ENCODE measurements around the gene WNK3.
"Not testable (repeated sequence)": the region's sequence is repeated elsewhere in the genome, so short reads cannot be mapped to it uniquely, and the experiment has no call there.

WNK3 gene

DNA sequence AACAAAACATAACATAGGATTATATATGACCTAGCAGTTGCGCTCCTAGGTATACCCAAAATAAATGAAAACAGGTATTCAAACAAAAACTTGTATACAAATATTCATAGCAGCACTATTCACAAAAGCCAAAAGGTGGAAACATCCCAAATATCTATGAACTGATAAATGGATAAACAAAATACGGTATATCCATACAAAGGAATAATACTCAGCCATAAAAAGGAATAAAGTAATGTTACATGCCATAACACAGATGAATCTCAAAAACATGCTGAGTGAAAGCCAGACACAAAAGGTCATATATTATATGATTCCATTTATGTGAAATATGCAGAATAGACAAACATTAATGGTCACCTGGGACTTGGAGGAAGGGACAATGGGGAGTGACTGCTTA is 5.2 kb downstream of the WNK3 start:
- H3K4me3 ChIP-seq (ENCODE audit: low read depth, low read length) = no peak overlapping the region
- TF ChIP-seq, protein P1, sequence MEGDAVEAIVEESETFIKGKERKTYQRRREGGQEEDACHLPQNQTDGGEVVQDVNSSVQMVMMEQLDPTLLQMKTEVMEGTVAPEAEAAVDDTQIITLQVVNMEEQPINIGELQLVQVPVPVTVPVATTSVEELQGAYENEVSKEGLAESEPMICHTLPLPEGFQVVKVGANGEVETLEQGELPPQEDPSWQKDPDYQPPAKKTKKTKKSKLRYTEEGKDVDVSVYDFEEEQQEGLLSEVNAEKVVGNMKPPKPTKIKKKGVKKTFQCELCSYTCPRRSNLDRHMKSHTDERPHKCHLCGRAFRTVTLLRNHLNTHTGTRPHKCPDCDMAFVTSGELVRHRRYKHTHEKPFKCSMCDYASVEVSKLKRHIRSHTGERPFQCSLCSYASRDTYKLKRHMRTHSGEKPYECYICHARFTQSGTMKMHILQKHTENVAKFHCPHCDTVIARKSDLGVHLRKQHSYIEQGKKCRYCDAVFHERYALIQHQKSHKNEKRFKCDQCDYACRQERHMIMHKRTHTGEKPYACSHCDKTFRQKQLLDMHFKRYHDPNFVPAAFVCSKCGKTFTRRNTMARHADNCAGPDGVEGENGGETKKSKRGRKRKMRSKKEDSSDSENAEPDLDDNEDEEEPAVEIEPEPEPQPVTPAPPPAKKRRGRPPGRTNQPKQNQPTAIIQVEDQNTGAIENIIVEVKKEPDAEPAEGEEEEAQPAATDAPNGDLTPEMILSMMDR (IDR thresholded peaks at IDR 0.05; ENCODE audit: low read depth, low read length, missing control alignments) = no peak
- DNase-seq (ENCODE audit: low read depth) = no peak

DNA sequence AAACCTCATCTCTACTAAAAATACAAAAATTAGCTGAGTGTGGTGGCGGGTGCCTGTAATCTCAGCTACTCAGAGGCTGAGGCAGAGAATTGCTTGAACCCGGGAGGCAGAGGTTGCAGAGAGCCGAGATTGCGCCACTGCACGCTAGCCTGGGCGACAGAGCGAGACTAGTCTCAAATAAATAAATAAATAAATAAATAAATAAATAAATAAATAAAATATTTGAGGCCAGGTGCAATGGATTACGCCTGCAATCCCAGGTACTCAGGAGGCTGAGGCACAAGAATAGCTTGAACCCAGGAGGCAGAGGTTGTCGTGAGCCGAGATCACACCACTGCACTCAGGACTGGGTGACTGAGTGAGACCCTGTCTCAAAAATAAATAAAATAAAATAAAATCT is 20.5 kb downstream of the WNK3 start:
- DNase-seq (ENCODE audit: low read depth); H3K4me3 ChIP-seq (ENCODE audit: low read depth, low read length): not testable (repeated sequence)

DNA sequence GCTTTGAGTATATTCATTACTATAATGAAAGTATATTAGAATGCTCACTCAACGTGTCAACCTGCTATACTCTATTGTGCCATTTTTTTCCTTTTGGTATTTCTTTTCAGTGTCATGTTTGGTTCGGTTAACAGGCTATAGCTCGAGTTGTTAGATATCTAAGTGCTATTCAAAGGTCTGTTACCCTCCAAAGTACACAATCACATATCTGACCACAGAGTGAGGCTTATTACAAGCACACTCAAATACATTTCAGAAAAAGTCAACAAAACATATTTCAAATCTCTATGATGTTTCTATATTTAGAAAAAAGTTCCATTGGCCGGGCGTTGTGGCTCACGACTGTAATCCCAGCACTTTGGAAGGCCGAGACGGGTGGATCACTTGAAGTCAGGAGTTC is 32.8 kb downstream of the WNK3 start:
- no peak overlapping the region for H3K4me3 ChIP-seq (ENCODE audit: low read depth, low read length)
- TF ChIP-seq, protein P1 (IDR thresholded peaks at IDR 0.05; ENCODE audit: low read depth, low read length, missing control alignments) = no peak
- no peak for DNase-seq (ENCODE audit: low read depth)

DNA sequence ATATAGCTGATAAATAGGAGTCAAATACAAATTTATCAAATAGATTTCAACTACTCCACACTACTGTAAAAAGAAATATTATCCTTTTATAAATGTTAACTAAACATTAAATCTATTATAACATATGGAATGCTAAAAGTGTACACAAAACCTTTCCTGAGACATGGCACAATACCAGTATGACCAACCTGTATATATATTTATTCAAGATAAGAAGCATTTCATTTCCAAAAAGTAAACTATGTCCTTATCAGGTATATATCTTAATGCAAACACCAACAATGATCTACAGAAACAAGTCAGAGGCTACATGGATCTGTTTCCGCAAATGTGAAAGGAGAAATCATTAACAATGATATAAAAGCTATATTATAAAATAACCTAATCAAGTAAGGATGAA is 37.8 kb downstream of the WNK3 start:
- TF ChIP-seq, protein P1 (IDR thresholded peaks at IDR 0.05; ENCODE audit: low read depth, low read length, missing control alignments) = no peak
- no peak overlapping the region for H3K4me3 ChIP-seq (ENCODE audit: low read depth, low read length)
- DNase-seq (ENCODE audit: low read depth) = no peak

DNA sequence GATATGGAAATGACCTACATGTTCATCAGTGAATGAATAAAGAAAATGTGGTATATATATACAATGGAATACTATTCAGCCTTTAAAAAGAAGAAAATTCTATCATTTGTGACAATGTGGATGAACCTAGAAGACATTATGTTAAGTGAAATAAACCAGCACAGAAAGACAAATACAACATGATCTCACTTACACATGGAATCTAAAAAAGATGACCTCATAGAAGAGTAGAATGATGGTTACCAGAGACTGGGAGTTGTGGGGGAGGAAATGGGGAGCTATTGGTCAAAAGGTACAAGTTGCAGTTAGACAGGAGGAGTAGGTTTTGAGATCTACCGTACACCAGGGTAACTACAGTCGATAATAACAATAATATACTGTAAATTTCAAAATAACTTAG is 51.5 kb downstream of the WNK3 start:
- no peak for DNase-seq (ENCODE audit: low read depth)
- TF ChIP-seq, protein P1 (IDR thresholded peaks at IDR 0.05; ENCODE audit: low read depth, low read length, missing control alignments) = no peak
- no peak overlapping the region for H3K4me3 ChIP-seq (ENCODE audit: low read depth, low read length)

DNA sequence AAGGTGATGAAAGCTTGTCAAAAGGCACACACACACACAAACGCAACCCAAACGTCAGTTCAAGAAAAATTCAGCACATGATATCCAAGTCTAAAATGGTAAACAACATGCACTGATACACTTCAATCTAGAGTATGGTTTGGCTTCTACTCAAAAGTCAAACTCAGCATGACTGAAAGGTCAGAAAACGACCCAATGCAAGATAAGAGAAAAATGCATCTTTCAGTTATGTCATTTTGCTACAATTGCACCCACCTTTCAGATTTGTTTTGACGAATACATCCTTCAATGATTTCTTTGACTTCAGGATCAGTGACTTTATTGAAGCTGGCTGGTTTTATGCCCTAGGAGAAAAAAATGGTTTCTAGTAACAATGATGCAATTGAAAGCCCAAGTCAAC is 56.3 kb downstream of the WNK3 start:
- no peak overlapping the region for H3K4me3 ChIP-seq (ENCODE audit: low read depth, low read length)
- TF ChIP-seq, protein P1 (IDR thresholded peaks at IDR 0.05; ENCODE audit: low read depth, low read length, missing control alignments) = no peak
- DNase-seq (ENCODE audit: low read depth) = no peak

DNA sequence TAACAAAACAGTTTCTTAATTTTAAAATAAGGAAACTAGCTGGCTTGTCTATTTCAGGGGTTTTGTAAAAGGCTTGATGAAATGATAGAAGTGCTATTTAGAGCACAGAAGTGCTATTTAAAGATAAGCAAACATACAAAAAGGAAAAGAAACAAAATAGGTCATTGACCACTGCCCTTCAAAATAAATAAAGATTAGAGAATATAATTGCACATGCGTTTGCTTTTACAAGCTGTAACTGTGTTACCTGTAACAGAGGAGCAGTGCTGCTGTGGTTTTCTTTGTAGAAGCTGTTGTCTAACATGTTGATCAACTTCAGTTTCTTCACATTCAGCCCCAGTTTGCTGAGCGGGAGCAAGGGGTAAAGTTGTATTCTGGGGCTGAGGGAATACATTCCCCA is 63.5 kb downstream of the WNK3 start:
- no peak overlapping the region for H3K4me3 ChIP-seq (ENCODE audit: low read depth, low read length)
- DNase-seq (ENCODE audit: low read depth) = no peak
- TF ChIP-seq, protein P1 (IDR thresholded peaks at IDR 0.05; ENCODE audit: low read depth, low read length, missing control alignments) = no peak

DNA sequence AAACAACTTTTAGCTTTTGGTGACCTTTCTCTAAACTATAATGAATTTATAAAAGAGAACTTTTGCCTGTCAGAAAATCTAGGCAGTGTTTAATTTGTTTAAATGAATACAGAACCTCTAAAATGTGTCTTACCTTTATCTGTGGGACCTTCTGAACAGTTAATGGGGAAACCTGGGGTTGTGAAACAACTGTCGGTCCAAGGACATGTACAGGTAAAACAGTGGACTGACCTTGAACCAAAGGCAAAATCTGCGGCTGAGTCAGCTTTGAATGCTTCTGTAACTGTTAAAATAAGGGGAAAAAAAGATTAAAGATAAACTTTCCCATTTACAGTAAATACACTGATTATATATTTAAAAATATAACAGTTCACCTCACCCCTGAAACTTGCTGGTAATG is 65.1 kb downstream of the WNK3 start:
- no peak for DNase-seq (ENCODE audit: low read depth)
- H3K4me3 ChIP-seq (ENCODE audit: low read depth, low read length) = no peak overlapping the region
- TF ChIP-seq, protein P1 (IDR thresholded peaks at IDR 0.05; ENCODE audit: low read depth, low read length, missing control alignments) = no peak
